ENCODE data around the gene FHOD3.

The FHOD3 gene

DNA sequence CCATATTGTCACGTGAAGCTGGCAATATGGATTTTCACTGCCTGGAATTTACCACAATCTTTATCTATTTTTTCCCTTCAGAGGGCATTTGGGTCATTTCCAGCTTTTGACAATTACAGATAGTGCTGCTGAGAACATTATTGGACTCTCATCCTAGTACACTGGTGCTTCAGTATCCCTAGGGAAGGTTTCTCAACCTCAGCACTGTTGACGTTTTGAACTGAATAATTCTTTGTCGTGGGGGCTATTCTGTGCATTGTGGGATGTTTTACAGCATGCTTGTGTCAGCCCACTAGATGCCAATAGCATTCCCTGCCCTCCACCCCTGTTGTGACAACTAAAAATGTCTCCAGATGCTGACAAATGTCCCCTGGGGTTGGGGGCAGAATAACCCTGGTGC, 345.5 kb downstream of the FHOD3 start:
- no peak for DNase-seq

DNA sequence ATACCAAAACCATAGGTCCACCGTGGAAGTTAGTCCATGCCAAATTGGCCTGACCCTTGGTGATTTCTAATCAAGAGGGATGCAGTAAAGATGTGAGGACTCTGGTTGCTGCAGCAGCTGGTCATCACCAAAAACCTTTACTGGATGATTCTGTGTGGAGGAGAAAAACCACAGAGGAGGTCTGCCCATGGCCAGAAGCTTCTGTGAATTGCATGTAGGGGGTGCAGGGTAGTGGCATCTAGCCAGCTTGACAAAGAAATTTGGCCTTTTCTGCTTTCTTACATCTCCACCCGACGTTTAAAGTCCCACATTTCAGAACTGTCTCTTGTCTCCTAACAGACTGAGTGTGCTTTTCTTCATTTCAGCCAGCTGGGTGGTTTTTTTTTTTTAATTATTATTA, 351.3 kb downstream of the FHOD3 start:
- no peak for DNase-seq

DNA sequence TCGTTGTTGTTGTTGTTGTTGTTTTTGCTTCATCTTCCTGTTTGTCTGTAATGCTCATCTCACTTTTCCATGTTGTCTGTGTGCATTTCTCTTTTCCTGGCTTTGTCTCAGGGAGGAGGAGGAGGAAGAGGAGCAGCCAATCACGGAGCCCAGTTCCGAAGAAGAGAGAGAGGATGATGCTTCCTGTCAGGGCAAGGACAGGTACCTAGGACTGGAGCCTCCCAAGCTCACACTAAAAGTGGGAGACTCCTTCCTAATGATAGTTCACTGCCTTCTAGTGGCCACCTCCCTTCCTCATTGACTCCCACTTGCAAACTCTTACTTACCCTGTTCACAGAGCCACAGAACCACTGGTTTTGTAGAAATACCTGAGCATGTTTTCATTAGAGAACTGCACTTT, 351.7 kb downstream of the FHOD3 start:
- DNase-seq, result no peak

- DNase-seq, result no peak
Observed at GRCh38 chr18:36650266-36650665, 352.8 kb downstream of the FHOD3 start.

DNA sequence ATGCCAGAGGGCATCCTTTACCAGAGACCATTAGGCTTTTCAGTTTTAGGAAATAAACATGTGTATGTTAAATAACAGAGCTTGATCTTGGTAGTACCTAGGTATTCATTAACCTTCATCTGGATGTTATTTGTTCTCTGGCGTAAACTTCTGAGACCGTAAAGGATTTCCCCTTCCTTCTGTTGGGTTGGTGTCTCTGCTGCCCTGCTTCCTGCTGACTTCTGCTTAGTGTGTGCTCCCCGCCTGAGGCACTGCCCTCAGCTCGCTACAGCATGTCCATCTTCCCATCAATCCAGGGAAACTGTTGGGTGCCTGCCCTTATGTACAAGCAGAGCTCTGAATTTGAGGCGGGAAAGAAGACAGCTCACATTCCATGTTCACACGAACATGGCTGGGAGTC, 353.4 kb downstream of the FHOD3 start:
- no peak for DNase-seq

- DNase-seq, result no peak
Observed at GRCh38 chr18:36652503-36652902, 355.0 kb downstream of the FHOD3 start.

- DNase-seq, result no peak
Observed at GRCh38 chr18:36653141-36653869, 355.8 kb downstream of the FHOD3 start.

- DNase-seq, result no peak
Observed at GRCh38 chr18:36653870-36654269, 356.4 kb downstream of the FHOD3 start.

- no peak for DNase-seq
Observed at GRCh38 chr18:36655074-36655473, 357.6 kb downstream of the FHOD3 start.

GRCh38 chr18:36655930-36656329, 358.4 kb downstream of the FHOD3 start:
- no peak for DNase-seq

GRCh38 chr18:36658611-36659010, 361.1 kb downstream of the FHOD3 start:
- DNase-seq, result no peak

DNA sequence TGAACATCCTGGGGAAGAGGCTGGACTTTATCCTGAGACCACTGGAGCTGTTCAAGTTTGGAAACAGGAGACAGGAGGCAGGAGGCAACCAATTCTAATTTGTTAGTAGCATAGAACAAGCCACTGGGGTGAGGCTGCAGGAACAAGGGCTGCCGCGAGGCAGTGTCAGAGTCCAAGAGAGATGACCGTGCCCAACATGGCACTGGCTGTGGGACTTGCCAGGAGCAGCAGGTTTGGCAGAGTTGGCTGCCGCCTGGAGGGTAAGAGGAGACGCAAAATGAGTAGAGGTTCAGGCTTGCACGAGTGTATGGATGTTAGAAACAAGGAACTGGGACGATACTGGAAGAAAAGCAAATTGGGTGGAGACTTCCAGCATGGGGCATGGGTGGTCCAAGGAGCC, 362.8 kb downstream of the FHOD3 start:
- DNase-seq, result no peak

DNA sequence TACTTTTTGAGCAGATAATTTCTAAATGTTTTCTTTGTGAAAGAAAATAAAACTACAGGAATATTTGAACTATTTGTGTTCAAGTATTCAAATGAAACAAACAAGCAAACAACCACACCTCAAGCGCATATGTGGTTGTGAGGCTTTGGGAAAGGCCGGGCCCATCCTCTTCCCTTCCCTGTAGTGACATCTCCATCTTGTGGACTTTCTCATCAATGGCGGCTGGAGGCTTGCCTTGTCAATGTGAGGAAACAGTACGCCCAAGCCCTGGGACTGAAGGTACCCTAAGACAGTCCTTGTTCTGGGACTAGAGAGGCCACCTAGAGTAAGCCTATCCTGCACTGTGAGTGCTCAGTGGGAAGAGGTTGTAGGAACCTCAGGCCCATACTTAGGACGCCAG, 364.5 kb downstream of the FHOD3 start:
- no peak for DNase-seq

DNA sequence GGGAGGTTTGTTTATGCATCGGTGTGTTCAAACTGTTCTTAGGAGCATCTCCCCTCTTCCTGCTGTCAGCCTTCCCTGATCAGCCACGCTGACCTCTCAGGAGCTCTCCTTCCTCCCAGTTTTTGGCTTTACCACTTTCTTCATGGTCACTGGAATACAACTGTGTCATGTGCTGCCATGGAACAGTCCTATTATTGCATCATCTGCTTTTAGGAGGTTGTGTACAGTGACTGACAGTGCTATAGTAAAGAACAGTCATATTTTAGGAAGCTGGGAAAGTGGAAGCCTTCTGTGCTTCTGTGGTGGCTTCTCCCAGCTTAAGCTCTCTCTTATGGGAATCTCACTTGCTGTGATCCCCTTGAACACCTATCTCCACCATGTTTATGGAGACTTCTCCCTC, 365.8 kb downstream of the FHOD3 start:
- no peak for DNase-seq

DNA sequence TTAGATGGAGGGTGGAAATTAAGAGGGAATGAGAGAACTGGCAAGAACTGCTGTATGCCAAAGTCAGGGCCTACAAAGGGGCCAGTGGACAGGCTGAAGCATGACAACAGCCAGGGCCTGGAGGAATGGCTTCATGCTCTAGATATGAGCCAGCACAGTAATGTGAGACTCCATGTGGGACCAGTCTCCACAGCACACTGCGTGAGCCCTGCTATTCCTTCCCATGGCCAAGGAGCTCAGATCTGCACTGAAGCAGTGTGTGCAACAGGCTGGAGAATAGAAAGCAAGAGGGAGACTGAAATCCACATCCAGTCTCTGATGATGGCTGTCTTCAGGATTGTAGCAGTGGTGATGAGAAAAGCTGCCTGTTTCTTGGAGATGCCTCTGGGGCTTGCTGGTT, 368.4 kb downstream of the FHOD3 start:
- DNase-seq, result no peak

DNA sequence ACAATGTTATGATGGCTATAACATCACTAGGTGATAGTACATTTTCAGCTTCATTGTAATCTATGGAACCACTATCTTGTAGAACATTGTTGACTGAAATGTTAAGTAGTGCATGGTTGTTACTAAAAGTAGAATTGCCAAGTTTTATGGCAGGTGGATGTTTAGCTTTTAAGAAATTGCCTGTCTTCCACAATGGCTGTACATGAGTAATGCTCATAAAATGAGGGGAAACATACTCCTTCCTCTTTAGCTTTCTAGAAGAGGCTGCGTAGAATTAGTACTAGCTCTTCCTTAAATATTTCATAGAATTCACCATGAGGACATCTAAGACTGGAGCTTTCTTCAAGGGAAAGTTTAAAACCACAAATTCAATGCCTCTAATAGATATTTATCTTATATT, 370.3 kb downstream of the FHOD3 start:
- no peak for DNase-seq

DNA sequence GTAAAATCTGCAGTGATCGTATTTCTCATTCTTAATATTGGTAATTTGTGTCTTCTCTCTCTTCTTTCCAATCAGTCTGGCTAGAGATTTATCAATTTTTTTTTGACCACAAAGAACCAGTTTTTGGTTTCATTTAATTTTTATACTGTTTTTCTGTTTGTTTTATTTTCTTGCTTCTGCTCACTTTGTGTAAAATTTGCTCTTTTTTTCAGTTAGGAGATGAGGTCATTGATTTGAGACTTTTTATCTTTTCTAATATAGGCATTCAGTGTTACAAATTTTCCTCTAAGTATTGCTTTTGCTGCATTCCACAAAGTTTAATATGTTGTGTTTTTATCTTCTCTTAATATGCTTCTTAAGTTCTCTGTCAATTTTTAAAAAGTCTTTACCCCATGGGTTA, 370.8 kb downstream of the FHOD3 start:
- no peak for DNase-seq

- DNase-seq, result no peak
Observed at GRCh38 chr18:36672437-36673344, 375.2 kb downstream of the FHOD3 start.

DNA sequence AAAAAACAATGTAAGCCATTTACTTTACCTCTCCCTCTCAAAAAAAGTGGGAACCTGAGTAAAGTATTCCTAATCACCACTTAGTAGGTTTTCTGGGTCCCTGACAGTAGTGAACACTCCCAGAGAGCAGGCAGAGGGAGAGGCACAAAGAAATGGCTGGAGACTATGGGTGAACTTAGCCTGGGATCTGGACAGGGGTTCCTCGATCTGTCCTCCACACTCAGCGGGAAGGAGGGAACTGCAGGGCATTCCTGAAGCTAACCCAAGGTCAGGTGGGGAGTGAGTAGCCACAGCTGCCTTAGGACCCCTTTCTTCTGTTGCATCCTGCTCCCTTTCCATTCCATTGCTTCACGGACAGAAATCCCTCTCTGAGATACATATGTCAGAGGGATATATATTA, 375.9 kb downstream of the FHOD3 start:
- no peak for DNase-seq

- no peak for DNase-seq
Observed at GRCh38 chr18:36675076-36675475, 377.6 kb downstream of the FHOD3 start.

DNA sequence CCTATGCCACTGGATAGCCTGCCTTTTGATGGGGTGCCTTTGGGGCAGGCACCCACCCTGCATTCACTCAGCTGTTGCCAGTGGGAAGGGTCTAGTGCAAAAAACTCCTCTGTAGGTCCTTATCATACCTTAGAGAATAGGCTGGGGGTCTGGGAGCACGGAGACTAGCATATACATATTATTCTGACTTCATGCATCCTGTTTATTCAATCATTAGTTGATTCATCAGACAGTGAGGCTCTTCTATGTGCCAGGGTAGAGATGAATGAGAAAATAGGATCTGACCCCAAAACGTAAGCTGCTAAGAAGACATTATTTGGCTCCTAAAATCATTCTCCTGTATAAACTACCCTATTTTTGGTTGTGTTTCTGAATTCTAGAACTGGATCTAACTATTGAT, 378.0 kb downstream of the FHOD3 start:
- DNase-seq, result no peak

- DNase-seq, result no peak
Observed at GRCh38 chr18:36676629-36677028, 379.1 kb downstream of the FHOD3 start.

DNA sequence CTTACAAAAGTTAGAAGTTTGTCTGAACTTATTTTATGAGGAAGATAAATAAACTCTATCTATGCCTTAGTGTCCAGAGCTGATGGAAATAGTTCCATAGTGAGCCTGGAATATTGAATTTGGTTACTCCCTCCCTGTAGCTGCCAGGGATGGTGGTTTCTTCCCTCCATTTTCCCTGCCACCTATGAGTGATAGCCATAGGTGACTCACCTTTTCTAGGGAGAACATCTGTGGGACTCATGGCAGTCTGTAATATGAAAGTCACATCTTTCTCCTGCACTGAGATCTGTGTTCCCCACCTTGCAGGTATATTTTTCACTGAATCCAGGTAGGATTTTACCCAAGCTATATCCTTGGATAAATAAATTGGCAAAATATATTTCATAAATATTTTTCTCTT, 382.5 kb downstream of the FHOD3 start:
- DNase-seq, result no peak

DNA sequence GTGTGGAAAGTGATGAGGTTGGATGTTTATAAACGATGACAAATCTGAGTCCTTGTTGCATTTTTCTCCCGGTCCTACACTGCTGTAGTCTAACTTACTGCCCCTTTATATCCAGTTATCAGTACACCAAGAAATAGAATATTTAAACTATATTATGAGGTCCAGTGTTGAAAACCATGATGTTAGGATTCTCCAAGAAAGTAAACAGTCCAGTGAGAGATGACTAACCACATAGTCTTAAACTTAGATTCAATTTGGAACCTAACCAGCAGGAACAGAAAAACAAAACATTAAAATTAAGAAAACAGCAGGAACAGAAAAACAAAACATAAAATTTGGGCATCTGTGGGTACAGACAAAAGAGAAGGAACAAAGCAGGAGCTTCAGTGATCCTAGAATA, 388.1 kb downstream of the FHOD3 start:
- DNase-seq, result no peak
